ENCODE results near the gene CRHR1. TPM values are rescaled to one million over a fixed set of nuclear protein-coding genes. Genes with fewer than 3 reads are reported as not detected.
A peak's percentile ranks its signal among the peaks of the same experiment; 100 is the strongest.

The CRHR1 gene
- total RNA-seq, 6 experiments from 2014 or later = not detected

- H3K4me3 ChIP-seq = no peak overlapping the region
- H3K27ac ChIP-seq = no peak overlapping the region
- DNase-seq = no peak
- H3K27me3 ChIP-seq = no peaks in the 10 kb centered on the region
- H3K4me1 ChIP-seq = no peaks in the 10 kb centered on the region
- no peak for TF ChIP-seq CTCF (IDR thresholded peaks at IDR 0.05)
- no peak for TF ChIP-seq POLR2A (IDR thresholded peaks at IDR 0.05)
- 43% methylated on average over 4 of the region's 4 CpGs for WGBS (ENCODE audit: insufficient coverage, low coverage, low lambda C conversion rate, missing lambda C conversion rate)
- intact Hi-C loops (cut with DNase I) = no loop called here
- ATAC-seq = no peak
- no peaks in the 10 kb centered on the region for H3K9me3 ChIP-seq
- no peaks in the 10 kb centered on the region for H3K36me3 ChIP-seq
These were observed 86.3 kb downstream of the CRHR1 start for GRCh38 chr17:45870342-45870974.

- Histone ChIP-seq H3K4me3 (no peak overlapping the region), H3K4me1 (no peaks in the 10 kb centered on the region), H3K9me3 (no peaks in the 10 kb centered on the region), H3K27ac (no peak overlapping the region), H3K27me3 (no peaks in the 10 kb centered on the region), H3K36me3 (no peaks in the 10 kb centered on the region)
- DNase-seq (no peak), ATAC-seq (no peak)
- intact Hi-C loops (cut with DNase I) = no loop called here
- TF ChIP-seq POLR2A (IDR thresholded peaks at IDR 0.05) = no peak
- WGBS (ENCODE audit: insufficient coverage, low coverage, low lambda C conversion rate, missing lambda C conversion rate) = 71% methylated on average over 5 of the region's 5 CpGs
These were observed 87.6 kb downstream of the CRHR1 start for GRCh38 chr17:45871718-45872117.

GRCh38 chr17:45873728-45874127 lies 89.6 kb downstream of the CRHR1 start:
- ATAC-seq = peak in 1 of 4 donors; percentile 33
- H3K4me3 ChIP-seq = no peak overlapping the region
- no peaks in the 10 kb centered on the region for H3K9me3 ChIP-seq
- no peak overlapping the region for H3K27ac ChIP-seq
- WGBS (ENCODE audit: insufficient coverage, low coverage, low lambda C conversion rate, missing lambda C conversion rate) = 41% methylated on average over 5 of the region's 6 CpGs
- no peak for TF ChIP-seq POLR2A (IDR thresholded peaks at IDR 0.05)
- TF ChIP-seq CTCF (IDR thresholded peaks at IDR 0.05) = no peak
- no peak for DNase-seq
- H3K27me3 ChIP-seq = no peaks in the 10 kb centered on the region
- H3K4me1 ChIP-seq = no peaks in the 10 kb centered on the region
- H3K36me3 ChIP-seq = no peaks in the 10 kb centered on the region
- intact Hi-C loops (cut with DNase I) = no loop called here

GRCh38 chr17:45874151-45874550 lies 90.0 kb downstream of the CRHR1 start:
- Histone ChIP-seq H3K27me3 (no peaks in the 10 kb centered on the region), H3K9me3 (no peaks in the 10 kb centered on the region), H3K36me3 (no peaks in the 10 kb centered on the region), H3K4me3 (no peak overlapping the region), H3K4me1 (no peaks in the 10 kb centered on the region), H3K27ac (no peak overlapping the region)
- DNase-seq (no peak), ATAC-seq (no peak)
- intact Hi-C loops (cut with DNase I) = no loop called here
- TF ChIP-seq CTCF (IDR thresholded peaks at IDR 0.05) (no peak), POLR2A (IDR thresholded peaks at IDR 0.05) (no peak)
- WGBS (ENCODE audit: insufficient coverage, low coverage, low lambda C conversion rate, missing lambda C conversion rate) = 34% methylated on average over 3 of the region's 3 CpGs

- H3K27me3 ChIP-seq = no peaks in the 10 kb centered on the region
- H3K27ac ChIP-seq = no peak overlapping the region
- intact Hi-C loops (cut with DNase I) = no loop called here
- 48% methylated on average over 3 of the region's 3 CpGs for WGBS (ENCODE audit: insufficient coverage, low coverage, low lambda C conversion rate, missing lambda C conversion rate)
- H3K4me3 ChIP-seq = no peak overlapping the region
- TF ChIP-seq POLR2A (IDR thresholded peaks at IDR 0.05) (no peak), CTCF (IDR thresholded peaks at IDR 0.05) (no peak)
- DNase-seq = no peak
- no peak for ATAC-seq
- H3K4me1 ChIP-seq = no peaks in the 10 kb centered on the region
- H3K9me3 ChIP-seq = no peaks in the 10 kb centered on the region
- H3K36me3 ChIP-seq = no peaks in the 10 kb centered on the region
These were observed 92.4 kb downstream of the CRHR1 start for GRCh38 chr17:45876539-45876938.

Data from right lobe of liver (tissue), 6 donors.